GM12878 (cell line): ENCODE measurements around the gene FAM53B. TPM values are rescaled to one million over a fixed set of nuclear protein-coding genes. Genes with fewer than 3 reads are reported as not detected.

Experiments
- BHLHE40 ChIP-seq, 2 experiments: fragments of 450-650 bp in 1 of 2; IDR thresholded peaks; 2 replicates each; pipeline ENCODE4 v1.6.1; 2011 to 2017; ENCODE audit warnings: low read depth in 2 of 2, borderline replicate concordance in 1 of 2, improper control_type of control experiment in 1 of 2, low read length in 1 of 2, mild to moderate bottlenecking in 1 of 2
- EP300 ChIP-seq, 2 experiments: fragments of 150-350 bp in 1 of 2; IDR thresholded peaks; 2 replicates each; pipeline ENCODE4 v1.6.1; 2011 to 2012; ENCODE audit warnings: low read depth in 2 of 2, low read length in 2 of 2, borderline replicate concordance in 1 of 2, improper control_type of control experiment in 1 of 2, inconsistent platforms in 1 of 2; ENCODE audit not compliant: control insufficient read depth in 1 of 2
- GABPA ChIP-seq: IDR thresholded peaks from 2 replicates; pipeline ENCODE4 v1.6.1; 2014; ENCODE audit warnings: antibody characterized with exemption, low read depth, mild to moderate bottlenecking, inconsistent platforms
- MEF2B ChIP-seq: fragments of 450-650 bp; IDR thresholded peaks from 2 replicates; pipeline ENCODE4 v1.6.1; 2018; ENCODE audit warnings: mild to moderate bottlenecking, moderate library complexity; ENCODE audit not compliant: partially characterized antibody, poor library complexity, severe bottlenecking
- MXI1 ChIP-seq: fragments of 150-350 bp; IDR thresholded peaks from 2 replicates; pipeline ENCODE4 v1.6.1; 2011; ENCODE audit warnings: low read depth, mild to moderate bottlenecking, inconsistent platforms, low read length, improper control_type of control experiment
- PAX8 ChIP-seq: fragments of 450-650 bp; IDR thresholded peaks from 2 replicates; pipeline ENCODE4 v1.6.1; 2017; ENCODE audit warnings: mild to moderate bottlenecking, moderate library complexity
- POLR2A ChIP-seq: IDR thresholded peaks from 2 replicates; pipeline ENCODE4 v1.6.1; 2011; ENCODE audit warnings: low read depth, mild to moderate bottlenecking, low read length
- POU2F2 ChIP-seq: IDR thresholded peaks from 3 replicates; pipeline ENCODE4 v1.6.1; 2011; ENCODE audit warnings: low read depth, mild to moderate bottlenecking, low read length, borderline replicate concordance
- RCOR1 ChIP-seq: conservative IDR thresholded peaks from 2 replicates; pipeline ENCODE4 v1.6.1; 2012; ENCODE audit warnings: low read depth, low read length, improper control_type of control experiment
- SPI1 ChIP-seq: IDR thresholded peaks from 2 replicates; pipeline ENCODE4 v1.6.1; 2011; ENCODE audit warnings: low read depth, mild to moderate bottlenecking, low read length, moderate library complexity, borderline replicate concordance; ENCODE audit not compliant: insufficient read depth
- polyA plus RNA-seq, 11 experiments: library from polyadenylated mRNA; depleted of rRNA in 4 of 11; unstranded in 6 of 11; stranded (reverse) in 5 of 11; fragments of >200 nt; fragmentation: Nextera tagmentation in 4 of 11; fragmentation: Illumina TruSeq in 1 of 11; extraction: Ambion mirVana in 4 of 11; extraction: Trizol in 1 of 11; gene quantifications; 1 replicate in 1 of 11; 2 replicates in 10 of 11; pipeline versions ENCODE4 v1.2.1 to v1.2.3, GENCODE V29; 2011 to 2016; ENCODE audit warnings: inconsistent platforms in 2 of 11, missing spikeins in 2 of 11, low read depth in 1 of 11
- total RNA-seq, 4 experiments: library from RNA; depleted of rRNA in 3 of 4; stranded (reverse); fragments of >200 nt in 3 of 4; fragmentation: Illumina TruSeq in 1 of 4; extraction: Trizol in 1 of 4; gene quantifications; 2 replicates each; pipeline versions ENCODE4 v1.2.1 to v1.2.3, GENCODE V29; 2013 to 2021
- TF ChIP-seq, protein P1 (sequence below): fragments of 450-650 bp; IDR thresholded peaks from 2 replicates; pipeline ENCODE4 v1.6.1; 2016; ENCODE audit warnings: mild to moderate bottlenecking, moderate library complexity, borderline replicate concordance
- TF ChIP-seq, protein P2 (sequence below): fragments of 450-650 bp; IDR thresholded peaks from 2 replicates; pipeline ENCODE4 v1.6.1; 2017; ENCODE audit warnings: mild to moderate bottlenecking, low read depth, inconsistent platforms; ENCODE audit not compliant: poor library complexity, severe bottlenecking
- TF ChIP-seq, protein P3 (sequence below): IDR thresholded peaks from 2 replicates; pipeline ENCODE4 v1.6.1; 2012; ENCODE audit warnings: low read depth, low read length, improper control_type of control experiment
- TF ChIP-seq, protein P4 (sequence below): fragments of 450-650 bp; IDR thresholded peaks from 2 replicates; pipeline ENCODE4 v1.6.1; 2017; ENCODE audit warnings: mild to moderate bottlenecking, moderate library complexity

Gene FAM53B
- total and polyA plus RNA-seq, 10 of the 15 experiments (the other 5 are each of a cell fraction or from before 2014, with no cell fraction given), result 0.05 to 26.3 (median 8.1) TPM

DNA sequence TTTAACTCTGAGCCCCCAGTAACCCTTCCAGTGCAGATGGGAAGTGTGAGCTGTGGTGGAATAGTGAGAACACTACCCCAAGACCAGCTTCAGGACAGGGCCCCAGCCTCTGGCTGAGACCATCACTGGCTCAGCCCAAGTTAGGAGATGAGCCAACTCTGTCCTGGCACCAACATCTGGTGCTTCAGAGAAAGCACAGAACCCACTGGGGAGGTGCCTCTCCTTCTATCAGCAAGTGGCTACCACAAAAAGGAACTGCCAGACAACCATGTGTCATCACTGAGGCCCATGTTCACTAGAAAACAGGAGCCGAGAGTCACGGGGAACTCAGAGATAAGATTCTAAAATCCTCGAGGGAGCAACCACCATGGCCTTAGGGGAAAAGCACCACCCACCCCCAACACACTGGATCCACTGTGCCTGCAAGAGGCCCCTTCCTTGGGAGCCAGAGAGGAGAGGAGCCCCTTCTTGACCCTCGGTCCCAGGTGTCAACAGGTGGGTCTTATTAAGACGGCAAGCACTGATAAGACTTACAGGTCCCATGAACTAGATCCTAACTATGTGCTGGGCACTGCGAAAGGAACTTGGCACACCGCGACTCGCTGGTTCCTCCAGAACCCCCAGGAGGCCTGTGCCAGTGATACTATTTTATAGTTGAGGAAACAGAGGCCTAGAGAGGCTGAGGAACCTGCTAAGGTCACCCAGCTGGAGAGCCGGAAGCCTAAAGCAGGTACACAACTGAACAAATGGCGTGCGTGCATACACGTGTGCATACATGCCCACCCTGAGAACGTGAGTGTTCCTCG, 102.7 kb downstream of the FAM53B start (continued):
- TF ChIP-seq, protein P1, sequence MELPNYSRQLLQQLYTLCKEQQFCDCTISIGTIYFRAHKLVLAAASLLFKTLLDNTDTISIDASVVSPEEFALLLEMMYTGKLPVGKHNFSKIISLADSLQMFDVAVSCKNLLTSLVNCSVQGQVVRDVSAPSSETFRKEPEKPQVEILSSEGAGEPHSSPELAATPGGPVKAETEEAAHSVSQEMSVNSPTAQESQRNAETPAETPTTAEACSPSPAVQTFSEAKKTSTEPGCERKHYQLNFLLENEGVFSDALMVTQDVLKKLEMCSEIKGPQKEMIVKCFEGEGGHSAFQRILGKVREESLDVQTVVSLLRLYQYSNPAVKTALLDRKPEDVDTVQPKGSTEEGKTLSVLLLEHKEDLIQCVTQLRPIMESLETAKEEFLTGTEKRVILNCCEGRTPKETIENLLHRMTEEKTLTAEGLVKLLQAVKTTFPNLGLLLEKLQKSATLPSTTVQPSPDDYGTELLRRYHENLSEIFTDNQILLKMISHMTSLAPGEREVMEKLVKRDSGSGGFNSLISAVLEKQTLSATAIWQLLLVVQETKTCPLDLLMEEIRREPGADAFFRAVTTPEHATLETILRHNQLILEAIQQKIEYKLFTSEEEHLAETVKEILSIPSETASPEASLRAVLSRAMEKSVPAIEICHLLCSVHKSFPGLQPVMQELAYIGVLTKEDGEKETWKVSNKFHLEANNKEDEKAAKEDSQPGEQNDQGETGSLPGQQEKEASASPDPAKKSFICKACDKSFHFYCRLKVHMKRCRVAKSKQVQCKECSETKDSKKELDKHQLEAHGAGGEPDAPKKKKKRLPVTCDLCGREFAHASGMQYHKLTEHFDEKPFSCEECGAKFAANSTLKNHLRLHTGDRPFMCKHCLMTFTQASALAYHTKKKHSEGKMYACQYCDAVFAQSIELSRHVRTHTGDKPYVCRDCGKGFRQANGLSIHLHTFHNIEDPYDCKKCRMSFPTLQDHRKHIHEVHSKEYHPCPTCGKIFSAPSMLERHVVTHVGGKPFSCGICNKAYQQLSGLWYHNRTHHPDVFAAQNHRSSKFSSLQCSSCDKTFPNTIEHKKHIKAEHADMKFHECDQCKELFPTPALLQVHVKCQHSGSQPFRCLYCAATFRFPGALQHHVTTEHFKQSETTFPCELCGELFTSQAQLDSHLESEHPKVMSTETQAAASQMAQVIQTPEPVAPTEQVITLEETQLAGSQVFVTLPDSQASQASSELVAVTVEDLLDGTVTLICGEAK, result no peak
- TF ChIP-seq, protein P2, sequence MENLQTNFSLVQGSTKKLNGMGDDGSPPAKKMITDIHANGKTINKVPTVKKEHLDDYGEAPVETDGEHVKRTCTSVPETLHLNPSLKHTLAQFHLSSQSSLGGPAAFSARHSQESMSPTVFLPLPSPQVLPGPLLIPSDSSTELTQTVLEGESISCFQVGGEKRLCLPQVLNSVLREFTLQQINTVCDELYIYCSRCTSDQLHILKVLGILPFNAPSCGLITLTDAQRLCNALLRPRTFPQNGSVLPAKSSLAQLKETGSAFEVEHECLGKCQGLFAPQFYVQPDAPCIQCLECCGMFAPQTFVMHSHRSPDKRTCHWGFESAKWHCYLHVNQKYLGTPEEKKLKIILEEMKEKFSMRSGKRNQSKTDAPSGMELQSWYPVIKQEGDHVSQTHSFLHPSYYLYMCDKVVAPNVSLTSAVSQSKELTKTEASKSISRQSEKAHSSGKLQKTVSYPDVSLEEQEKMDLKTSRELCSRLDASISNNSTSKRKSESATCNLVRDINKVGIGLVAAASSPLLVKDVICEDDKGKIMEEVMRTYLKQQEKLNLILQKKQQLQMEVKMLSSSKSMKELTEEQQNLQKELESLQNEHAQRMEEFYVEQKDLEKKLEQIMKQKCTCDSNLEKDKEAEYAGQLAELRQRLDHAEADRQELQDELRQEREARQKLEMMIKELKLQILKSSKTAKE, result peak; percentile 61
- TF ChIP-seq MEF2B (peak; percentile 85), POLR2A (no peak), GABPA (no peak), MXI1 (no peak), EP300 (IDR thresholded peaks at IDR 0.05; ENCODE audit: borderline replicate concordance in 1 of 2, control insufficient read depth in 1 of 2, low read depth in 2 of 2, low read length in 2 of 2) (peak in 1 of 2 experiments; percentile 66; a peak in 1 of 4 replicates), BHLHE40 (IDR thresholded peaks at IDR 0.05; ENCODE audit: borderline replicate concordance in 1 of 2, low read depth in 2 of 2, low read length in 1 of 2) (peak in 1 of 2 experiments; percentile 23; a peak in 1 of 4 replicates), PAX8 (no peak), SPI1 (peak; percentile 52; the same call in 1 of the 2 replicates), RCOR1 (no peak), POU2F2 (no peak)
- TF ChIP-seq, protein P3, sequence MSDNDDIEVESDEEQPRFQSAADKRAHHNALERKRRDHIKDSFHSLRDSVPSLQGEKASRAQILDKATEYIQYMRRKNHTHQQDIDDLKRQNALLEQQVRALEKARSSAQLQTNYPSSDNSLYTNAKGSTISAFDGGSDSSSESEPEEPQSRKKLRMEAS, result peak; percentile 54; the same call in 1 of the 2 replicates
- TF ChIP-seq, protein P4, sequence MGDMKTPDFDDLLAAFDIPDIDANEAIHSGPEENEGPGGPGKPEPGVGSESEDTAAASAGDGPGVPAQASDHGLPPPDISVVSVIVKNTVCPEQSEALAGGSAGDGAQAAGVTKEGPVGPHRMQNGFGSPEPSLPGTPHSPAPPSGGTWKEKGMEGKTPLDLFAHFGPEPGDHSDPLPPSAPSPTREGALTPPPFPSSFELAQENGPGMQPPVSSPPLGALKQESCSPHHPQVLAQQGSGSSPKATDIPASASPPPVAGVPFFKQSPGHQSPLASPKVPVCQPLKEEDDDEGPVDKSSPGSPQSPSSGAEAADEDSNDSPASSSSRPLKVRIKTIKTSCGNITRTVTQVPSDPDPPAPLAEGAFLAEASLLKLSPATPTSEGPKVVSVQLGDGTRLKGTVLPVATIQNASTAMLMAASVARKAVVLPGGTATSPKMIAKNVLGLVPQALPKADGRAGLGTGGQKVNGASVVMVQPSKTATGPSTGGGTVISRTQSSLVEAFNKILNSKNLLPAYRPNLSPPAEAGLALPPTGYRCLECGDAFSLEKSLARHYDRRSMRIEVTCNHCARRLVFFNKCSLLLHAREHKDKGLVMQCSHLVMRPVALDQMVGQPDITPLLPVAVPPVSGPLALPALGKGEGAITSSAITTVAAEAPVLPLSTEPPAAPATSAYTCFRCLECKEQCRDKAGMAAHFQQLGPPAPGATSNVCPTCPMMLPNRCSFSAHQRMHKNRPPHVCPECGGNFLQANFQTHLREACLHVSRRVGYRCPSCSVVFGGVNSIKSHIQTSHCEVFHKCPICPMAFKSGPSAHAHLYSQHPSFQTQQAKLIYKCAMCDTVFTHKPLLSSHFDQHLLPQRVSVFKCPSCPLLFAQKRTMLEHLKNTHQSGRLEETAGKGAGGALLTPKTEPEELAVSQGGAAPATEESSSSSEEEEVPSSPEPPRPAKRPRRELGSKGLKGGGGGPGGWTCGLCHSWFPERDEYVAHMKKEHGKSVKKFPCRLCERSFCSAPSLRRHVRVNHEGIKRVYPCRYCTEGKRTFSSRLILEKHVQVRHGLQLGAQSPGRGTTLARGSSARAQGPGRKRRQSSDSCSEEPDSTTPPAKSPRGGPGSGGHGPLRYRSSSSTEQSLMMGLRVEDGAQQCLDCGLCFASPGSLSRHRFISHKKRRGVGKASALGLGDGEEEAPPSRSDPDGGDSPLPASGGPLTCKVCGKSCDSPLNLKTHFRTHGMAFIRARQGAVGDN, result peak; percentile 49
